Testis (tissue), 3 donors: ENCODE data around the gene ZCCHC14. TPM values are rescaled to one million over a fixed set of nuclear protein-coding genes. Genes with fewer than 3 reads are reported as not detected.

ENCODE experiments used
- DNase-seq: peaks from one replicate; pipeline ENCODE4 v3.0.0-alpha.2; 2019
- H3K27ac ChIP-seq, 2 donors: fragments of 200-600 bp; sonication (generic); one replicate each; pipeline ENCODE4 v1.5.1; 2019
- H3K27me3 ChIP-seq: fragments of 200-600 bp; sonication (generic); one replicate; pipeline ENCODE4 v1.5.1; 2019
- H3K36me3 ChIP-seq: fragments of 200-600 bp; sonication (generic); one replicate; pipeline ENCODE4 v1.5.1; 2017; ENCODE audit warnings: low read depth; ENCODE audit errors: missing control alignments
- H3K4me1 ChIP-seq: fragments of 200-600 bp; sonication (generic); one replicate; pipeline ENCODE4 v1.5.1; 2019
- H3K4me3 ChIP-seq, 2 donors: fragments of 200-600 bp; sonication (generic); one replicate each; pipeline ENCODE4 v1.5.1; 2017 to 2019
- H3K9me3 ChIP-seq: fragments of 200-600 bp; sonication (generic); one replicate; pipeline ENCODE4 v1.5.1; 2017
- CTCF ChIP-seq, 3 experiments: fragments of 450-650 bp in 2 of 3; fragments of 200-600 bp in 1 of 3; sonication (generic) in 1 of 3; IDR thresholded peaks; one replicate each; pipeline ENCODE4 v1.5.1; 2016 to 2019; ENCODE audit warnings: antibody characterized with exemption in 3 of 3, mild to moderate bottlenecking in 2 of 3, moderate library complexity in 1 of 3
- POLR2A ChIP-seq: fragments of 450-650 bp; IDR thresholded peaks from one replicate; pipeline ENCODE4 v1.6.1; 2017; ENCODE audit warnings: antibody characterized with exemption, mild to moderate bottlenecking, moderate library complexity
- WGBS, 2 donors: methylation state at CpG; one replicate each; pipeline ENCODE4 v1.1.5; 2018; 5-methylcytosine and 5-hydroxymethylcytosine counted together
- intact Hi-C: fragments of 100-400 bp; cut with DNase I; formaldehyde crosslinking; loops from one replicate; pipeline ENCODE4 v1.15.1; 2023; ENCODE audit warnings: low total_unique reads
- polyA plus RNA-seq: library from polyadenylated mRNA; stranded (reverse); fragments of 350-450 nt; fragmentation: Illumina TruSeq; extraction: RNeasy Lipid Tissue Mini Kit (QIAGEN cat#74804); gene quantifications from one replicate; pipeline ENCODE4 v1.2.3, GENCODE V29; 2014; ENCODE audit warnings: low read depth, low replicate concordance; ENCODE audit not compliant: insufficient read depth
- total RNA-seq, 2 donors: library from RNA; depleted of rRNA; stranded (reverse); fragments of >200 nt; gene quantifications; one replicate each; pipeline ENCODE4 v1.2.3, GENCODE V29; 2016

Gene ZCCHC14
- total and polyA plus RNA-seq, 3 donors from 2014 or later: 82.3 to 130 (median 94.0) TPM

- no peak overlapping the region for H3K4me3 ChIP-seq
- 74 to 90% methylated on average over 22 of the region's 22 CpGs for WGBS, 2 donors
- H3K9me3 ChIP-seq: no peaks in the 10 kb centered on the region
- no peak overlapping the region for H3K27ac ChIP-seq
- H3K27me3 ChIP-seq: no peaks in the 10 kb centered on the region
- DNase-seq: no peak
- TF ChIP-seq CTCF (IDR thresholded peaks at IDR 0.05) (no peak), POLR2A (no peak)
- intact Hi-C loops: no loop called here
- H3K4me1 ChIP-seq: peaks cover 11% of the 10 kb centered on the region
- H3K36me3 ChIP-seq: no peaks in the 10 kb centered on the region
Observed at GRCh38 chr16:87457709-87458423, 35.0 kb downstream of the ZCCHC14 start.

- WGBS, 2 donors: 65 to 70% methylated on average over 4 of the region's 4 CpGs
- no peak for DNase-seq
- no peak for TF ChIP-seq POLR2A
- TF ChIP-seq CTCF (IDR thresholded peaks at IDR 0.05): no peak
- Histone ChIP-seq H3K9me3 (no peaks in the 10 kb centered on the region), H3K27ac (no peak overlapping the region), H3K27me3 (no peaks in the 10 kb centered on the region), H3K36me3 (no peaks in the 10 kb centered on the region), H3K4me1 (peaks cover 6% of the 10 kb centered on the region), H3K4me3 (no peak overlapping the region)
- intact Hi-C loops: no loop called here
Observed at GRCh38 chr16:87457061-87457611, 35.7 kb downstream of the ZCCHC14 start.

GRCh38 chr16:87454391-87454790 is 38.4 kb downstream of the ZCCHC14 start:
- Histone ChIP-seq H3K27me3 (no peaks in the 10 kb centered on the region), H3K9me3 (no peaks in the 10 kb centered on the region), H3K4me1 (no peaks in the 10 kb centered on the region), H3K4me3 (no peak overlapping the region), H3K27ac (no peak overlapping the region), H3K36me3 (no peaks in the 10 kb centered on the region)
- TF ChIP-seq CTCF (IDR thresholded peaks at IDR 0.05): no peak
- intact Hi-C loops: no loop called here
- 89 to 91% methylated on average over 3 of the region's 3 CpGs for WGBS, 2 donors
- no peak for DNase-seq

- Histone ChIP-seq H3K4me3 (no peak overlapping the region), H3K27ac (no peak overlapping the region), H3K9me3 (no peaks in the 10 kb centered on the region), H3K36me3 (no peaks in the 10 kb centered on the region), H3K4me1 (no peaks in the 10 kb centered on the region), H3K27me3 (no peaks in the 10 kb centered on the region)
- no peak for DNase-seq
- WGBS, 2 donors: 90 to 92% methylated on average over 10 to 14 of the region's 14 CpGs
- TF ChIP-seq POLR2A (no peak), CTCF (IDR thresholded peaks at IDR 0.05) (no peak)
- intact Hi-C loops: no loop called here
Observed at GRCh38 chr16:87453326-87453725, 39.5 kb downstream of the ZCCHC14 start.
